GM19397 (cell line): ENCODE results near the gene TBC1D16.

Source experiments
- ATAC-seq: cut with Tn5 transposase; IDR thresholded peaks from one replicate; pipeline ENCODE4 v1.9.1; 2021; ENCODE audit warnings: mild to moderate bottlenecking, moderate library complexity; ENCODE audit not compliant: unreplicated experiment

TBC1D16 gene

DNA sequence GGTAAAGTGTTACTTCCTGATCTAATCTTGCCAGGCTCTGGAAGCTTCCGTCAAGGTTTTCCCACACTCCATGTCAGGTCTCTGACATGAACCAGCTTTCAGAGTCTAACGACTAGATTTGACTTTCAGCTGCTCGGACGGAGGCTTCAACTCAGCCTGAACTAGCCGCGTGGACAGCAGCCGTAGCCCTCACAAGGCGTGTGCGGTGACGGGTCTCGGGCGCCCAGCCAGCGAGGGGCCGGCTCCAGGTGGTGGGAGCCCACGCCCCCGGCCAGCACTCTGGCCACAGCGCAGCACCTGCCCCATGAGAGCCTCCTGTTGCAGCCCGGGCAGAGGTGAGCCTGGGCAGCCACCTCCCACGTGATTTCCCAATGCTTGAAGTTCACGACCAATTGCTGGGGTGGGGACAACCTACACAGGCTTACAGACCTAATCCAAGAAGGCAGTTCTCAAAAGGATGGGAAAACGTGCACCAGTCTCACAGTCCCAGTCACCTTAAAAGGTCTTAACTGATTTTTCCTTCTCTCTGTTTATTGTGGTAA is 45.5 kb downstream of the TBC1D16 start:
- no peak for ATAC-seq

GRCh38 chr17:79989106-79989835 is 46.4 kb downstream of the TBC1D16 start:
- ATAC-seq, result no peak

GRCh38 chr17:79988185-79988971 is 47.3 kb downstream of the TBC1D16 start:
- ATAC-seq, result no peak

- ATAC-seq, result no peak
These were observed 47.8 kb downstream of the TBC1D16 start for GRCh38 chr17:79987935-79988184.

- no peak for ATAC-seq
These were observed 48.3 kb downstream of the TBC1D16 start for GRCh38 chr17:79987187-79987934.

- no peak for ATAC-seq
These were observed 49.1 kb downstream of the TBC1D16 start for GRCh38 chr17:79986411-79987186.

DNA sequence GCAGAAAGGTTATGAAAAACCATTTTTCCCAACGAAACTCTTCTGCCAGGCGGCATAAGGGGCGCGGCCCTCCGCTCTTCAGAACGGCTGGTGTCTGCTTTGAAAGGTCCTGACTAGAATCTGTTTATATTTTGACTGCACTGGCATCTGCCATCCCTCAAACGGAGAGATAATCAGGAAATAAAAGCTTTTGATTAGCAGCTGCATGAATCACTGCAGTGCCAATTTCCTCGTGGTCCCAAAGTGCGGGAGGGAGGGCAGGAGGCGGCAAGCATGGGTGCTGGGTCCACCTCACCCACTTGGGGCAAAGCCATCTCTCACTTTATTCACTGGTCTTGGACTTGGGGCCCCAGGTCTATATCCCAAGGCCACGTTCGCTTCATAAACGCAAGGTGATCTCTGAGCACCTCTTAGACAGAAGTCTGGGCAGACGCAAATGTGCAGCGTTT is 49.7 kb downstream of the TBC1D16 start:
- ATAC-seq, result no peak

DNA sequence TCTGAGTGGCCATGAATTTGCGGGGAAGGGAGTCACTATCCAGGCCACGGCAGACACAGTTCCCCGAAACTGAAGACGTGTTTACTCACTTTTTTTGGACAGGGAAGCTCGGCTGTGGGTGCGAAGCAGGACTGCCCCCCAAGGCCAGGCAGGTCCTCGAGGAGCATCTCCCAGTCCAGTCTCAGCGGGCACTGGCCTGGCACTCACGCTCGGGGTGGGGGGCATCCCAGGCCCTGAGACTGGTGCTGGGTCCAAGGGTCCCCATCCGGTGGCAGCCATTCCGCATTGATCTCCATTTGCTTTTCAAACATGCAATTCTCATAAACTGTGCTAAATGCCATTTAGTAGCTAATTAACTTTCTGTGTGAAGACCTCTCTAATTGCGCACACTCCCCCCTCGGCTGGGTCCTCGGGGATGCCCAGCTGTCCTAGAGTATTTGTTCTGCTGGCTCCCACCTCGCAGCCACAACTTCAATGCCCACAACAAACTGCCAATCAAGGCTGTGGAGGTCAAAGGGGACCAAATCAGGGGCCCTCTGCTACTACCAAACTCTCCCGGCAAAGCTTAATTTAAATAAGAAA is 50.2 kb downstream of the TBC1D16 start:
- no peak for ATAC-seq

DNA sequence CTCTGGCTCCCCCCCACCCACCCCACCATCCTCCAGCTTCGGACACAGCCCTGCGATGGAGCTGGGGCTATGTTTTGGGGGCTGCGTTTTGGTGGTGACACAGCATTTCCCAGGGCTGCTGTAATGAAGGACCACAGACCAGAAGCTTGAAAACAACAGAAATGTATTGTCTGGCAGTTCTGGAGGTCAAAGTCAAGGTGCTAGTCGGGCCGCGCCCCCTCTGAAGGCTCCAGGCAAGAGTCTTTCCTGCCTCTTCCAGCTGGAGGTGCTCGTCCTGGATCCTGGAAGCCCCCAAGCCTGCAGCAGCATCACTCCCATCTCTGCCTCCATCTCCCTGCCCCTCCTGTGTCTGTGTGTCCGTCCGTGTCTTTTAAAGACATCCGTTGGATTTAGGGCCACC is 50.8 kb downstream of the TBC1D16 start:
- no peak for ATAC-seq

- ATAC-seq, result no peak
These were observed 51.4 kb downstream of the TBC1D16 start for GRCh38 chr17:79984045-79984840.

DNA sequence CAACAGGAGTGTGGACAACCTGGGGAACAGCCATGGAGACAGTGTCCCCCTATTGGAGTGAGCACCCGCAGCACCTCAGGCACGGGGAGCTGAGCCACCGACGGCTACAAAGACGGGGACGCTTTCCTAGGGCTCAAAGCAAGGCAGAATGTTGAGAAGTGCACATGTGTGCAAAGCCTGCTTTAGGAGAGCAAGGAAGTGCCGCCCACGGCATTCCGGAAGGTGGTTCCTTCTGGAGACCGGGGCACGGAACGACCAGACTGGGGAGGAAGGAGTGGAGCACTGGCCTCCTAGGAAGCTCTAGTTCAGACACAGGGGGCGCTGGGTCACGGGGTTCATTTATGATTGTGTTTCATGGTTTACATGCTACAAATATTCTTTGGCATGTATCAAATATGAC is 52.2 kb downstream of the TBC1D16 start:
- ATAC-seq, result no peak

- ATAC-seq, result no peak
These were observed 52.7 kb downstream of the TBC1D16 start for GRCh38 chr17:79982986-79983385.

GRCh38 chr17:79981661-79982101 is 54.0 kb downstream of the TBC1D16 start:
- ATAC-seq, result no peak

- ATAC-seq, result no peak
These were observed 54.6 kb downstream of the TBC1D16 start for GRCh38 chr17:79981090-79981489.

DNA sequence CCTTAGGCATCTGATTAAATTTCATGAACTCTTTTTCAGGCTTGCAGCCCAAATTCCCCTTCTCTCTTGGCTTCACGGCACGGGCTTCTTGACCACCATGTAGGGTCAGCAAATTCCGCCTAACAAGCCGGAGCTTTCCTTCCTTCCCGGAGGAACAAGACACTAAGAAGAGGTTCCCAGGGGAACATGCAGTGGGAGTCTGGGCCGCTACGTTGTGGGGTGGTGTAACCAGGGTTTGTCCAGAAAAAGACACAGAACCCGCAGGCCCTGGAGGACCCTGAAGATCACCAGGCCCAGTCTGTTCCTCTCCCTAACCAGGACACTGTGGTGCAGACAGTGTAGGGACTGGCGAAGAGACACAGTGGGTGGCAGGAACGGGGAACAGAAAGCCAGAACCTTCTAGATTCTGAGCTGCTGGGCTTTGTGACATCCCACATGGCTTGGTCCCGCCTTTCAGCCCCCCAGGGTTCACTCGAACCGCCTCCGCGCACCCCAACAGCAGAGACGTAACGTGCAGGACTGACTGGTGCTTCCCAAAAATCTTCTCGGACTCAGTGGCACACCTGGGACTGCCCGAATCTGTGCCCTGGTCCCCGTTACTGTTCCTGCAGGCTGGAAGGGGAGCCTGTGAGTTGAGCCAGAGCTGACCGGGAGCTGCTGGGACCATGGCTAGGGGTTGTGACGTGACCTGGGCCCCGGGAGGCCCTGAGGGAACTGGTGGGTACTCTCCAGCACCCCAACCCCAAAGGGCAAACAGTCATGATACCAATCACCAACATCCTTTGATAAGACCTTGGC is 55.2 kb downstream of the TBC1D16 start:
- ATAC-seq, result no peak

DNA sequence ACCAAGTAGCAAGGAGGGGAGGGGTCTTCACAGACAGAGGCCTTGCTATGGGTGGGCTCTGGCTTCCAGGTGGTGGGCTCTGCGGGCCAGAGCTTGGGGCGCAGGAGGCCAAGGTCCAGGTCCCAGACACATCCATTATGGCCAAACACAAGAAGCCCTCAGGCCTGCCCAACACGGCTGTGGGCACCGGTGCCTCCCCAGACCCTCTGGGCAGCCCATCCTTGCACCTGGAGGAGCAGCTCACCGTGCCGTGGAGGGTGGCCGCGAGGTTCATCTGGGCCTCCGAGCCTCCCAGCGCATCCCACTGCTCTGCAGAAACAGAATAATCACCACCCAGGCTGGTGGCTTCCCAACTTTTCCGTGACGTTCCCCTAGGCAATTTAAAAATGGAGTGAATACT is 55.9 kb downstream of the TBC1D16 start:
- no peak for ATAC-seq

DNA sequence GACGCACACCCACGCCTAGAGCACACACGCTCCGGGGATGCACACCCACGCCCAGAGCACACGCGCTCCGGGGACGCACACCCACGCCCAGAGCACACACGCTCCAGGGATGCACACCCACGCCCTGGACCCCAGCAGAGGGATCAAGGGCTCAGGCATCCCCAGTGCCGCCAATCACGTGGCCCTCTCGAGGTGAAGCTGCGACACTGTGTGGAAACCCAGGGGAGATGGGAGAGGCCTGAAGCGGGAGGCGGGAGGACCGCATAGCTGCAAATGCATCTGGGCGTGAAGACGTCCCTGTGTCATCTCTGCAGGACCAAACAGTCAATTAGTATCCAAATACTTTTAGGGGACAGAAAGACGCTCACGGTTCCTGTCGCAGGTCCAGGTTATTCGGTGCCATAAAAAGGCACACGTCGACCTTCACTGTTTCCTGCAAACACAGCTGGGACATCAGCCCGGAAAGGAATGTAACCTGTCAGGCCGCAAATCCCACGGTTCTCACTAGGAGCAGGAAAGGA is 56.4 kb downstream of the TBC1D16 start:
- ATAC-seq, result no peak

GRCh38 chr17:79978548-79978855 is 57.2 kb downstream of the TBC1D16 start:
- no peak for ATAC-seq
